NCI-H128 (cell line): ENCODE measurements around the gene USP36.

Source experiments
- DNase-seq: peaks from one replicate; lab custom pipeline; 2025; ENCODE audit not compliant: unreplicated experiment; lab: John Stamatoyannopoulos, UW

The USP36 gene

DNA sequence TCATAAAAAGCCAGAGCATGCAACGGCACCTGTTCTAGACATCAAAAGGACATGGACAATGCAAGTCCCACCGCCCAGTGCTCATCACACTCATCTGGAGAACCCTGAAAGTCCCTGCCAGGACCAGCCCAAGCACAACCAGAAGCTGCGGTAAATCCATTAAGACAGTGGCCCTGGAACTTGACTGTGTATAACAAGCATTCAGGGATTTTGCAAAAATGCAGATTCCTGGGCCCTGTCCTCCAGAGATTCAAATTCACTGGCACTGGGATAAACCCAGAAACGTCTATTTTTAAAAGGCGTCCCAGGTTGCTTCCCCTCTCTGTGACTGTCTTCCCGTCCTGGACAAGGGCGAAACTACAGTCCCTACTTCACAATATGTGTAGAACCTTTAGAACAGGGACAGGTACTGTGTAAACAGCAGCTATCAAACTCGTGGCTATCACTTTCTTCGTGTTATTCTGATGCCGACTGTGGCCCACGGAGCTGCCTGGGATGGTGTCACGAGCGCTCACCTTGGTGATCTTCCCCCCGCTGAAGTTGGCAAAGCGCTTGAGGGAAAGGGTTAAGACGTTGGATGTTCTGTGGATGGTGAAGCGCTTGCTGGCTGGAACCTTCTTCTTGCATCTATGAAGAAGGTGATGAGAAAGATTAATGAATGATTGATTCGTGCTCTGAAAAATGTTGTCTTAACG is 22.3 kb downstream of the USP36 start:
- no peak for DNase-seq

DNA sequence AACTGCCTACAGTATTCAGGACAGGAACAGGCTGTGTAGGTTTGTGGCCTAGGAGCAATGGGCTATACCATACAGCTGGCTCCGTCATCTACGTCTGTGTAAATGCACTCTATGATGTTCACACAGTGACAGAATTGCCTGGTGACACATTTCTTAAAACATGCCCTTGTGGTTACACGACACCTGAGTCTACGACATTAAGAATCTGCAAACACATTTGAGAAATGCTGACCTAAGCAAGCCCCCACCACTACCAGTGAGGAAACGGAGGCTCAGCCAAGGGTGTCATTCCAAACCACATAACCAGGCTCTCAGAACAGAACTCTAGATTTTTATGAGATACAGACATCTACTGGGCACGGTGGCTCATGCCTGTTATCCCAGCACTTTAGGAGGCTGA is 23.5 kb downstream of the USP36 start:
- DNase-seq, result no peak

DNA sequence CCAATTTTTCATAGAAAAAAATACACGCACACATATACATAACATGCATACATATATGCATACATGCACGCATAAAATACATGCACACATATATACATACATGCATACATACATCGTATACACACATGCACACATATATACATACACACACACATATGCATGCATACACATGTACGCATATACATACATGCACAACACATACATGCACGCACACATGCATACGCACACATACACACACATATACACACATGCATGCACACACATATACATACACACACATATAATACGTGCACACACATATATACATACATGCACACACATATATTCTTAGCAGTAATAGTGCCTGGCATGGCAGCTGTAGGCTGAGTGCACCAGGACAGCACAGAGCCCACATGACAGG is 24.9 kb downstream of the USP36 start:
- DNase-seq, result no peak

DNA sequence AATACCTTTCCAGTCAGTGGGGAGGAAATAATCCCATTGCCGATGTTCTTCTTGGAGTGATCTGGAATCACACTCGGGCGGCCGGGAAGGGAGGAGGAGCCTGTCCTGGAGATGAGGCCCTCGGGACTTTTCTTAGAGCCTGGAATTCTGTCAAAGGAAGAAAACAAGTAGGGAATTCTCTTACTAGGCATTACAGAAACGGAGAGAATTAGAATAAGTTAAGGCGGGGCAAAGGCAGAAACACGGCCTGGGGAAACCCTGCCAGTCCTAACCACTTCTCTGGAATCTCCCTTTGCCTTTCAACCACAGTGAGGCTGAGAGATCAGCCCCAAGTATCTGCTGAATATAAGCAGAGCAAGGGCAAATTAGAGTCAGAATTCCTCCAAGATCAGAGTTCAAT is 27.8 kb downstream of the USP36 start:
- no peak for DNase-seq

DNA sequence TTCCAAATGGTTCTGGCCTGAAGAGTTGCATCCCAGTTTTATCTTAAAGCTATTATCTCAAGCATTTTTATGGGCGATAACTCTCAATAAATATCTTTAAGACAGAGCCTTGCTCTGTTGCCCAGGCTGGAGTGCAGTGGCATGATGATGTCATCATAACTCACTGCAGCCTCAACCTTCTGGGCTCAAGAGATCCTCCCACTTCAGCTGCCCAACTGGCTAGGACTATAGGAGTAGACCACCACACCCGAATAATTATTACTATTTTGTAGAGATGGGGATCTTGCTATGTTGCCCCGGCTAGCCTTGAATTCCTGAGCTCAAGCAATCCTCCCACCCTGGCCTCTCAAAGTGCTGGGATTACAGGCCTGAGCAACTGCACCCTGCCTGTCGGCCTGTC is 32.5 kb downstream of the USP36 start:
- no peak for DNase-seq

DNA sequence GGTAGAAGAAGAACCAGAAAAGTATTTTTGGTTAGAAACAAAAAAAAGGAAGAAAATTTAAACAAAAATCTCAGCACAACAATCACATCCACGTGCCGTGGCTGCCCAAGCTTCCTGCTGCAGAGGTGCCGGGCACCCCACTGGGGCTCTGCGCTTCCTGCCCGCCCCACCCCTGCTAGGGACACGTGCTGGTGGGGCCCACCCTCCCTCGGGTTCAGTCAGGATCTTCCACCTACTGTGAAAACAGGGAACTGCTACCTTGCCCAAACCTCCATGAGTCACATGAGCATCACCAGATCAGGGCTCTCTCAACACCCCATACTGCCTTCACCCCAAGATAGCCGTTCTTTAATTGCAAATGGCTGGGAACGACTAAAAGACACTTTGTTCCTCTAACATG is 34.2 kb downstream of the USP36 start:
- no peak for DNase-seq

DNA sequence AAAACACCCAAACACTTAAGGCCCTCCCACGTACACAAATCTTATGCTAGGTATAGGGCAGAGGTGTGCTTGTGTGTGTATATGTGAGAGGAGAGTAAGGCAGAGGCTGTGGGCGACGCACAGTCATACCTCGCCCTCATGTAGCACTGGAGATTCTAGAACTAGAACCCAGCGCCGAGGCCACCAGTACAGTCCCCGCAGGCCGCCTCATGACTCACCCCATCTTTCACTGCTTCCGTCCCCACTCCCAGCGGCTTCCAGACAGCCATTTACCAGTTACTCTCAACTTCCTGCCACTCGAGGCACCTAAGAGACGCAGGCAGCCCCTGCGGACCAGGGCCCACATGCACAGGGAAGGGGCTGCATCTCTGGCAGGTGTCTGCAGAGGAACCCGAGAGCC is 35.3 kb downstream of the USP36 start:
- DNase-seq, result no peak

DNA sequence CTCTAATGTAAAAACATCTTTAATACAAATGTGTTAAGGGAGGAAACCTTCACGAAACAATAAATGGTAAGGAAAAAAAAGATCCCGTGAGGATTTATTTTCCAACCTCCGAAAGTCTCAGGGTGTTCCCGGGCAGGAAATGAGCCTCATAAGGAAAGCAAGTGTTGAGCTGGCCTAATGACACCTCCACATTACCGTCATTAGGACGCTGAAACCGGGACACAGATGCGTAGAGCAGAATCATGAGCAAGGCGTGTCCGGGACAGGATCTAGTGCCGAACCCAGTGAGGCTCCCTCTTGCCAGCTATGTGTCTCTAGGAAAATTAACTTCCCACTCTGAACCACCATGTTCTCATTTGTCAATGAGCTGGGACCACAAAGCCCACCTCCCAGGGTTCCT is 35.8 kb downstream of the USP36 start:
- DNase-seq, result no peak

DNA sequence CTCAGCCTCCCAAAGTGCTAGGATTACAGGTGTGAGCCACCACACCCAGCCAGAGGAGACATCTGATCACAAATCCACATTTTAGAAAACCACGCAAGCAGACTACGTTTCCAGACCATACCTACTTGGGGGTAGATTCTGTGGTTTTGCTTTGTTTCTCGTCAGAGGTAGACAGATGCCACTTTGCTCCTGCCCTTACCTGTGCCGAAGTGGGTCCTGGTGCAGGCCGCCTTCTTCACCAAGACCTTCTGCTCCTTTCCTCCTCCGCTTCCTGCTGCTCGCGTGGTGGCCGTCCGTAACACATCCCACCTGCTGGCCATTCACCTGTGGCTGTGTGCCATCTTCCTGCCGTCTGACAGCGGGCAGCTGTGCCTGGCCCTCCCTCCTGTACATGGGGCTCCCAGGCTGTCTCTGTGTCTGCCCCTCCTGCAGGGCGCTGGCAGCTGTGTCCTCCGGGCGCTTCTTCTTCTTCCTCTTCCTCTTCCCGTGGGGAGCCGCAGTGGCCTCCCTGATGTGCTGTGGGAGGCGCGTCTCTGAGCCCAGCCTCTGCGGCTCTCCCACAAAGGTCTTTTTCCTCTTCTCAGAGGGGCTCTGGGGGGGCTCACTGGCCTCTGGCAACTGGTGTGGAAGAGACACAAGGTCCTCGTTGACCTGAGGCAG is 37.3 kb downstream of the USP36 start:
- DNase-seq, result no peak

DNA sequence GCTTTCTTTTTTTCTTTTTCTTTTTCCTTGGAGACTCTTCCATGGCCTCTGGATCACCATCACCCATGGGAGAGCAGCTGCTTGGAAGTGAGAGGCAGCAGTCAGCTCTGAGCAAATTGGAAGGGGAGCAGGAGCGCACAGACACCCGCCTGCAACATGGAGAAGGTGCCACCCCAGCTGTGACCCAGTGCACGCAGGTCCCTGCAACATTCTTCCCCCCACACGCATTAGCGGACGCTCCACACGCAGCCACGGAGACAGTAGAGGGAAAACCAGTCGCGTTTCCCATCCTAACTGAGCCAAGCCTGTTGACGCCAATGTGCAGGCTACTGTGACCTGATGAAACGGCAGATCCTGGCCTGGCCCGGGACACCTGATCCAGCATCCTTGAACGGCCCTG is 38.2 kb downstream of the USP36 start:
- no peak for DNase-seq

DNA sequence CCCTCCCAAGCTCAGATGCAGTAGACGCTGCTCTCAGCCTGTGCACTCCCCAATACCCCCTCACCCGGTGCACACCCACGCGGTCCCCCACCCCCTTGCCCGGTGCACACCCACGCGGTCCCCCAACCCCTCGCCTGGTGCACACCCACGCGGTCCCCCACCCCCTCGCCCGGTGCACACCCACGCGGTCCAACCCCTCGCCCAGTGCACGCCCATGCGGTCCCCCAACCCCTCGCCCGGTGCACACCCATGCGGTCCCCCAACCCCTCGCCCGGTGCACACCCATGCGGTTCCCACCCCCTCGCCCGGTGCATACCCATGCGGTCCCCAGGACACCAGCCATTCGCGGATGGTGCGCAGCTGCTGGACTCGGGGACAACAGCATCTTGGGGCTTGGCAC is 38.6 kb downstream of the USP36 start:
- no peak for DNase-seq

DNA sequence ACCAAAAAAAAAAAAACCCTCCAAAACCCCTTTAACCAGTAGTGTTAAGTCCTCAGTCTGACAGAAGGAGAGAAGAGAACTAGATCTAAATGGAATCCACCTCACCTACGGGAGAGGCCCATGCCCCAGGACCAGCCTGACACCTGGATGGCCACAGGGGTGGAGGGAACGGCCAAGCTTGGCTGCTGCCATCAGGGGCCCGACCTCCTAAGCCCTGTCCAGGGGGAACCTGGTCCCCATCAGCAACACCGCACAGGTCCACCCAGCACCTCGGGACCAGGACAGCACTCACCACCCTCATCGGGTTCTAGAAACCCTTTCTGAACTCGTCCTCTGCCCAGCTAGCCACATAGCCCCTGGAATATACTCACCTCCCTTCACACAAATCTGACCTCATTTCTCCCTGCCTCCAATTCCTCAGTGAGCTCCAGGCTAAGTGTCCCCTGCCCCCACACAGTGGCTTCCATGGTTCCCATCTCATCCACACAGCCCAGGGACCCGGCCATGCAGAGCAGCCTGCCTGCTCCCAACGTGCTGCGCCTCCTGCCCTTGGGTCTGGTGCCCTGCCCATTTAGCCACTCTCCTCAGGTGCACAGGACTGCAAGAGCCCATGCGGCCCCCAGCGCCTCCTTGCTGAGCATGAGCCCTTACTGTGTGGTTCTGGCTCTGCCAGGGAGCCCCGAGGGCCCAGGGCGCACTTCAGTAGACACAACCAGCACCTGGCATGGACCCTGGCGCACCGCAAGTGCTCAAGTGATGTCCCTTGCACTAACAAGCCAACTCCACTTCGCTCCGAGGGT is 40.3 kb downstream of the USP36 start:
- no peak for DNase-seq

DNA sequence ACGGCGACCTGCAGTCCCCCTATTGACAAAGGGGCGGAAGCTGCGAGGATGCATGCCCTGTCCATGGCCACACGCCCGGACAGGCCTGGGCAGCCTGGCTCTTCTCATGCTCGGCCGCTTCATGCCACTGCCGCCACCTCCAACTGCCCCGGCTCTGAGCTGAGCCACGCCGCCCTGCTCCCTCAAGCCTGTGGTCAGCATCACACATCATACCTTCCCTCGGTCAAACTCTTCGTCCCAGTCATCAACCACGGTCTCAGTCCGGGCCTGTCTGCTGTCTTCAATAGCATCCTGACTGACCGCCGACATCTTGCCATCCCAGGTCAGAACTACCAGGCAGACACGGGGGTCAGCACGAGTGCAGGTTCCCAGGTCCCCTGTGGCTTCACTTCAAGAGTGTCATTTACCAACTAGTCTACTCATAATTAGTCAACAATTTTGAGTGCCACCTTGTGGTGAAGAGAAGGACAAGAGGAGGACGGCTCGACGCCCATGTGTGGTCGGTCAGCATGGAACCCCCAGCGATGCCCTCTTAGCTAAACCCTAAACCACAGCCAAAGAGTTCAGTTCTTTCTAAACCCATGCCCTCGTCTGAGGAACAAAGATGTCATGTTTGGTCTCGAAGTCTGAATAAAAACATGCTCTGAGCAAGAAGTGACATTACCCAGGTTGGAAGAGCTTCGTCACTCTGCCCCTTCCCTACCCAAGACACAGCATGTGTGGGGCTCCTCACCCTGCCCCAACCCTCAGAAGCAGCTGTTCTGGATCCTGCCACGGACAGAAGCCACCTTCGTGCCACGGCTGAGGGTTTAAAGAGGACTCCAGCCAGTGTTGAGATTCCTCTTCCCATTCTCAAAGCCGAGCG is 41.7 kb downstream of the USP36 start:
- no peak for DNase-seq

DNA sequence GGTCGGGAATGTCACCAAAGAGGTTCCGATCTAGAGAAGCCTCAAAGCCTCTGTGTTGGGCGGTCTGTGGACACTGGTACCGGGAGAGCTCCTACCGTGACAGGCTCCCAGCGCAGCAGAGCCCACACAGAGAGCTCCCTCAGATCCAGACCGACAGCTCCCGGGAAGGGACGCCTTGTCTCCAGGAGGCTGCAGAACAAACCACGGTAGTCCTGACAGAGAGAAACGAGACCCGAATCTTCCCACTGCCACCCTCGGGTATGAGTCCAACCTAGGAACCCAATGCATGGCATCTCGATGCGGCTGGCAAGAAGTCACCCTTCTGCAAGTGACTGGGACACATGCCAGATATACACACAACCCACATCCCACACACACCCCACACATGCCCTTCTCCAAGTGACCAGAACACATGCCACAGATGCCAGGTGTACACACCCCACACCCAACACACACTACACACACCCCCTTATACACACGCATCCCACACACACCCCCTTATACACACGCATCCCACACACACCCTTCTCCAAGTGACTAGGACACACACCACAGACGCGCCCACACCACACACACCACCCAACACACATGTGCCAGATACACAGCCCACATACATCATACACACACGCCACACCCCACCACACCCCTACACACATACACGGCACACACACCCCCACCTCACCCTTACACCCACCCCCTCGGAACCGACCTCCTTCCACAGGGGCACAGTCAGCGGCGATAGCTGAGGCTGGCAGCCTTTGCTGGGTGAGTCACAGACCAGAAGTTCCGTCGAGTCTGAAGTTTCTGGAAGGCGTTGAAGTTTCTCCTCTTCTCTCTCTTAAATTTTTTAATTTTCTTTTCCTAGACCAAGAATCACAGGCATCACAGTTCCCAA is 42.7 kb downstream of the USP36 start:
- DNase-seq, result no peak

DNA sequence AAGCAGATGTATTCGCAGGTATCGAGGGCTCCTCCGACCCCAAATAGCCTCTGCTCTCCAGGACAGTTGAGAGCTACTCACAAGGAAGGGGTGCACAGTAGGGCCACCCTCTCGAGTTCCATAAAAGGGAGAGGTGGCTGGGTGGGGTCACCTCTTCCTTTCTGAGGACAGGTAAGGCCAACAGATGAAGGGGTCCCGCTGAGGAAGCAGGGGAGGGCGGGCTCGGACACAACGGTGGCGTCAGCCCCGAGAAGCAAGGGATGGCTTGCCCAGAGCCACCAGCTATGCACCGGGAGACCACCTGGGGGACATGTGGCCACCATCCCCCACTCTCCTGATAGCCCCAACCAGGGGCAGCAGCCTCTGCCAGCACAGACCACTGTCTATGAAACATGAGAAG is 43.4 kb downstream of the USP36 start:
- no peak for DNase-seq

DNA sequence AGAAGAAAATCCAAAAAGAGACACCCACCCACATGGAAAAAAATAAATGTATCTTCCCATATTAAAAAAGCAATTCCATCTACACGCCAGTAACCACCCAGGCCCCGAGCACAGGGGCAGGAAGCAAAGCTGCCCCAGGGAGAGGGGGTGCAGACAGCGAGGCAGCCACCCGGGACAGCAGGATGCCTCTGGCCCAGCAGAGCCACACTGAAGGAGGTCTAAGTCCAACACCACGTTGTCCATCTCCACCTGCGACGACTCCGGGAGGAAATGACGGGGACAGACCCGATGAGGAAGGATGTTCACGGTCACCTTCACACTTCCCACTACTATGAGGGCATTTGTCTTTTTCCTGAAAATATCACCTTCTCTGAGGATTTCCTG is 44.1 kb downstream of the USP36 start:
- DNase-seq, result no peak

DNA sequence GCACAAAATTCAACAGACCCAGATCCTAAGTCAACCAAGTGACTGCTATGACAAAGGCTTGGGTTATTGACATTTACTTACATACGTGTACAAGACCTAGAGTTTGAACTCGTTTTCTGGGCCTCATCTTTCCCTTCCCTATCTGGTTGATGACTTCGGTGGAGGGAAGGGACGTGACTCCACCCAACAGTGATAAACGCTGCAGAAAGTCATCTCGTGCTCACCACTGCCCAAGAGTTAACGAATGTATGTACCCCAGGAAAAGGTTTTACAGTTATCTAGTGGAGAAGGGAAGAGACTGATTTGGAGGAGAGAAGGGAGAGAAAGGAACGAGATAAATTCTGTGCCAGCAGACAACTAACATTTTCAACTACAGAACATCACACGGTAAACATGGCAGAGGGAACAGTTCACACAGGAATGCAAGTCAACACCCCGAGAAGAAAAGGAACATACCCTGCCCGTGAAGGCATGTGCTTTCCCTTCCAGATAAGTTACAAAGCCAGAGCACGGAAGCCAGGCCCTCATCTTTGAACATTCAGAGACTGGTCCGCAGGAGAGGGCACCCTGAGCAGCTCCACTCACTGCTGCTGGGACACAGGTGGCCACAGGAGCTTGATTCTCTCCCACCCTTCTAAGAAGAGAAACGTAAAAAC is 44.6 kb downstream of the USP36 start:
- no peak for DNase-seq

DNA sequence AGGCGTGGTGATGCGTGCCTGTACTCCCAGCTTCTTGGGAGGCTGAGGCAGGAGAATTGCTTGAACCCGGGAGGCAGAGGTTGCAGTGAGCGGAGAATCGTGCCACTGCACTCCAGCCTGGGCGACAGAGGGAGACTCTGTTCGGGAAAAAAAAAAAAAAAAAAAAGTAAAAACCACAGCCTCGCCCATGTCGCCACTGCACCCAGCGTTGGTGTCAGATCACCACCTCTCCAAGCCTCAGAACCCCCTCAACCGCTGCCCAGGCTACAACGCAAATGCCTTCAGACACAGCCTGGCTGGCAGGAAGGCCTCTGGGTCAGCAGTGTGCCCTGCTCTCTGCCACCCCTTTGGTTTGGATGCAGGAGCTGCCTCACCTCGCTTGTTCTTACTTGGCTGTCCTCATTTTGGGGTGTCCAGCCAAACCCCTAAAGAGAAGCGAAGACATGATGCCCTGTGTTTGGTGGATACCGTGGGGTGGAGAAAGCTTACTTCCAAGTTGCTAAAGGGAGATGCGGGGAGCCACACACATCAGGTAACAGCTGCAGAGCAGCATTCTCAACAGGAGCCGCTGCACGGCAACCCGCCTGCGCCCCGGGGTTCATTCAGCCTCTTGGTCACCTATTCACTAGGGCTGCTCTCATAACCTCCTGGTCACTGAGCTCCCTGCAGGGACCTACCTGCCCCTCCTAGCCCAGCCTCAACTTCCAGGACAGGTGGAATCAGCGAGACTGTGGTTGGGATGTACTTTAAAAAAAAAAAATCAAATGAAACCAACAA is 45.6 kb downstream of the USP36 start:
- no peak for DNase-seq

DNA sequence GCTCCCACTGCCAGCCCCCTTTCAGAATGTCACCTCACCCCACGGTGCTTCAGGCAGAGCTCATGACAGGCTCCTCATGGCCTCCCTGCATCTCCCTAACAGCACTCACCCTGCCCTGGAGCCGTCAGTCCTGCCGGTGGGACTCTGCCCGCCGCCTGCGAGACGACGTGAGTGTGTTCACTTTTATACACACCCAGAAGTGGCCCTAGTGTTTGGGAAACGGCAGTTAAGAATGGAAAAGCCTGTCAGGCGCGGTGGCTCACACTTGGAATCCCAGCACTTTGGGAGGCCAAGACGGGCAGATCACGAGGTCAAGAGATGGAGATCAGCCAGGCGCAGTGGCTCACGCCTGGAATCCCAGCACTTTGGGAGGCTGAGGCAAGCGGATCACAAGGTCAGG is 46.2 kb downstream of the USP36 start:
- DNase-seq, result no peak
